ENCODE data around the gene OSBPL3.

The OSBPL3 gene

DNA sequence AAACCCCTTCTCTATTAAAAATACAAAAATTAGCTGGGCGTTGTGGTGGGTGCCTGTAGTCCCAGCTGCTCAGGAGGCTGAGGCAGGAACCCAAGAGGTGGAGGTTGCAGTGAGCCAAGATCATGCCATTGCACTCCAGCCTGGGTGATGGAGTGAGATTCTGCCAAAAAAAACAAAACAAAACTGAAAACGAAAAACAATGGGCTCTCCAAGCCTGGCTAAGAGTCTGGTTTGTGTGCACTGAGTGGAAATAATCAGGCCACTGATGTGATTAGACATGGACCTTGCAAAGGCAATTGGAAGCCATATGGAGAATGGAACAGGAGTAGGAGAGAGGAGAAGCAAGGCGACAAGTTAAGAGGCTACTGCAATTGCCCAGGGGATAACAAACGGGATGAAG, 162.6 kb downstream of the OSBPL3 start:
- 87 to 94% methylated on average over 4 of the region's 4 CpGs for WGBS, 2 experiments

DNA sequence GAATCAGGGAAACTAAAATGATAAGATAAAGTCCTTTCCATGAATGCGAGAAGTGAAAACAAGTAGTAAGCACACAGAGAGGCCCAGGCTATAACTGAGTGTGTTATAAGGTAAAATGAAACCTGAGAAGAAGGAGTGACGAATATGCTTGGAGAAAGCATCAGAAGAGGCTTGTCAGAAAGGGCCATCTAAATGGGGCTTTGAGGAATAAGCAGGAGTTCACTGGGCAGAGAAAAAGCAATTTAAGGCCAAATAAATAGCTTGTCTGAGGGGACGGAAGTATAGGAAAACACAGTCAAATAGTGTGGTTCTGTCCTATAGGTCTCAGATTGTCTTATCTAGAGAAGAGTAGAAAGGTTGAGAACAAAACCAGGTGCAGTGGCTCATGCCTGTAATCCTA, 163.1 kb downstream of the OSBPL3 start:
- 91 to 94% methylated on average over 3 of the region's 3 CpGs for WGBS, 2 experiments
- no peak overlapping the region for H3K27ac ChIP-seq (ENCODE audit: insufficient read depth, low read depth, low read length, poor library complexity, severe bottlenecking)
- H3K27me3 ChIP-seq (ENCODE audit: control insufficient read depth, insufficient read depth, low read length, poor library complexity, severe bottlenecking): no peaks in the 10 kb centered on the region
- no peaks in the 10 kb centered on the region for H3K4me1 ChIP-seq (ENCODE audit: control insufficient read depth, insufficient read depth, low read length)
- no peaks in the 10 kb centered on the region for H3K9me3 ChIP-seq (ENCODE audit: control insufficient read depth, low read length)
- no peak overlapping the region for H3K4me3 ChIP-seq (ENCODE audit: insufficient read depth, low read depth, low read length)
- H3K36me3 ChIP-seq (ENCODE audit: control insufficient read depth, insufficient read depth, low read length): no peaks in the 10 kb centered on the region

More for the DNA sequence above, 162.6 kb downstream of the OSBPL3 start:
- H3K4me1 ChIP-seq (ENCODE audit: control insufficient read depth, insufficient read depth, low read length): no peaks in the 10 kb centered on the region
- H3K27me3 ChIP-seq (ENCODE audit: control insufficient read depth, insufficient read depth, low read length, poor library complexity, severe bottlenecking): no peaks in the 10 kb centered on the region
- H3K36me3 ChIP-seq (ENCODE audit: control insufficient read depth, insufficient read depth, low read length): no peaks in the 10 kb centered on the region
- H3K4me3 ChIP-seq (ENCODE audit: insufficient read depth, low read depth, low read length): no peak overlapping the region
- no peaks in the 10 kb centered on the region for H3K9me3 ChIP-seq (ENCODE audit: control insufficient read depth, low read length)
- H3K27ac ChIP-seq (ENCODE audit: insufficient read depth, low read depth, low read length, poor library complexity, severe bottlenecking): no peak overlapping the region

DNA sequence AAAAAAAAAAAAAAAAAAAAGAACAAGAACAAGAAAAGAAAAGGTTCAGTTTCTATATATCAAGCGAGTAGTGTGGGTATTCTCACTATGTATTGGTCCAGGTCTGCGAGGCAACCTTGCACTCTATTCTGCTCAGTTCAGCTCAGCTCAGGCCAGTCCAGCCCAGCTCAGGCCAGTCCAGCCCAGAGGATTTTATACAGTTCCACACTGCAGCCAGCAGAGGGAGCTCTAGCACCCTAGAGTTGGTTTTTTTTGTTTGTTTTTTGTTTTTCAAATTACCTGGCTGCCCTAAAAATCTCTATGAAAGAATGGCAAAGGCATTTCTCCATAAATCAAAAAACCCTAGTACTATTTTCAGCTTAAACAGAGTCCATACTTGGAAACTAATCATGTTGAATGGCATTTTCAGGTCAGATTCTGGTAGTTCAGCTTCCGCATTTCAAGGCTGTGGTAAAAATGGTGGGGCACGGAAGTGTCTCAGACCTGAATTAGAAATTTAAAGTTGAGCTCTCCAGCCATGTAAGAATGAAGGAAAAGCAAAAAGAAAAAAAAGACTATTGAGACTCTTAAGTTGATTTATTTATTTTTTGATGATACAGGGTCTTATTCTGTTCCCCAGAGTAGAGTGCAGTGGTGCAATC, 167.6 kb downstream of the OSBPL3 start:
- WGBS, 2 experiments: 69 to 77% methylated on average over 4 of the region's 4 CpGs
- no peaks in the 10 kb centered on the region for H3K27me3 ChIP-seq (ENCODE audit: control insufficient read depth, insufficient read depth, low read length, poor library complexity, severe bottlenecking)
- H3K9me3 ChIP-seq (ENCODE audit: control insufficient read depth, low read length): no peaks in the 10 kb centered on the region
- no peak overlapping the region for H3K27ac ChIP-seq (ENCODE audit: insufficient read depth, low read depth, low read length, poor library complexity, severe bottlenecking)
- H3K4me3 ChIP-seq (ENCODE audit: insufficient read depth, low read depth, low read length): no peak overlapping the region
- H3K36me3 ChIP-seq (ENCODE audit: control insufficient read depth, insufficient read depth, low read length): no peaks in the 10 kb centered on the region
- no peaks in the 10 kb centered on the region for H3K4me1 ChIP-seq (ENCODE audit: control insufficient read depth, insufficient read depth, low read length)

DNA sequence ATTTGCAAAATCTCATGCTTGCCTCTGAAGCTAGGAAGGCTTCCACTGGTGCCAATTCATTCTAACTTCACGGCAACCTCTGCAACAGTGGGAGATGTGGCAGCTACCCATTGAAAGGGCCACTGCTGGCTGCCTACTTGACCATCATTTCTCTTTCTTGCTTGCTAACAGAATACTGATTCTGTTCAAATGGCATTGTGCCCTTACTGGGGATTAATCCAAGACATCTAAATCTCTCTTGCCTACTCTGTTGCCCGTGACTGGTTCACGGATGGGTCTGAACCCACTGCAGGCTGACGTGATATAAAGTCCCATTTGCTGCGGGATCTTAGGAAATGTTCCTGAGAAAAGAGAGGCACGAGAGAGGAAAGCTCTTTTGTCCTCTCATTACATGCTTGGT, 171.5 kb downstream of the OSBPL3 start:
- no peaks in the 10 kb centered on the region for H3K9me3 ChIP-seq (ENCODE audit: control insufficient read depth, low read length)
- 86 to 91% methylated on average over 6 of the region's 6 CpGs for WGBS, 2 experiments
- H3K4me1 ChIP-seq (ENCODE audit: control insufficient read depth, insufficient read depth, low read length): no peaks in the 10 kb centered on the region
- H3K27me3 ChIP-seq (ENCODE audit: control insufficient read depth, insufficient read depth, low read length, poor library complexity, severe bottlenecking): no peaks in the 10 kb centered on the region
- H3K36me3 ChIP-seq (ENCODE audit: control insufficient read depth, insufficient read depth, low read length): no peaks in the 10 kb centered on the region
- H3K27ac ChIP-seq (ENCODE audit: insufficient read depth, low read depth, low read length, poor library complexity, severe bottlenecking): no peak overlapping the region
- H3K4me3 ChIP-seq (ENCODE audit: insufficient read depth, low read depth, low read length): no peak overlapping the region

DNA sequence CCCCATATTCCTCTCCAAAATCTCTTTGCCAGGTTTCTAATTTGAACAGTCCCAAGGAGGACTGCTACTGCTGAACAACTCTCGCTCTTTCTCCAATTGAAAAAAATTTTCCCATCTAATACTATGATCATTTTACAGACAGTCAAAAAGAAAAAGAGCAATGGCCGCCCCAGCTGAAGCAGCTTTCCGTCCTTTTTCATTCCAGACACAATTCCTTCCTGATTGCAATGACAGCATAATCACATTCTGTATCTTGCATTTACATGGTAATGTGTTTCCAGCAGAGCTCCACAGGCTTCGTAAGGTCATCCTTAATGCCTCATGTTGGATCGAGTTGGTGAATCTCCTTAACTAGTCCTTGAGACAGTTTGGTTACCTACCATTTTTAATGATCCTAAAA, 177.7 kb downstream of the OSBPL3 start:
- Histone ChIP-seq H3K9me3 (ENCODE audit: control insufficient read depth, low read length) (no peaks in the 10 kb centered on the region), H3K4me3 (ENCODE audit: insufficient read depth, low read depth, low read length) (no peak overlapping the region), H3K36me3 (ENCODE audit: control insufficient read depth, insufficient read depth, low read length) (no peaks in the 10 kb centered on the region), H3K4me1 (ENCODE audit: control insufficient read depth, insufficient read depth, low read length) (no peaks in the 10 kb centered on the region), H3K27me3 (ENCODE audit: control insufficient read depth, insufficient read depth, low read length, poor library complexity, severe bottlenecking) (no peaks in the 10 kb centered on the region), H3K27ac (ENCODE audit: insufficient read depth, low read depth, low read length, poor library complexity, severe bottlenecking) (no peak overlapping the region)
- 68 to 71% methylated on average over 5 of the region's 5 CpGs for WGBS, 2 experiments

DNA sequence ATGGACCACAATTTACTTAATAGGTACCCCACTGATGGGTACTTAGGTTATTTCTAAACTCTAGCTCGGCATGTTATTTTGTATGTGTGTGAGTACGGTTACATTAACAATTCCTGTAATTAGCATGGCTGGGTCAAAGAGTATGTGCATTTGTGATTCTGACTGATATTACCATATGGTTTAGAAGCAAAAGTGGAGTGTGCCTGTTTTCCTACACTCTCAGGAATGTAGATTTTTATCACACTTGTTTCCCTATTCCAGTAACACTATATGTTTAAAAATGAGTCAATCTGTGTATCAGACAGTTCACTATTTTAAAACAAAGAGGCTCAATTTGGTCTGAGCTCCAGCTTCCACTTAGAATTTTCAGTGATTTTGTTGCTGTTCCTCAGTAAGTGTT, 178.1 kb downstream of the OSBPL3 start:
- Histone ChIP-seq H3K36me3 (ENCODE audit: control insufficient read depth, insufficient read depth, low read length) (no peaks in the 10 kb centered on the region), H3K27me3 (ENCODE audit: control insufficient read depth, insufficient read depth, low read length, poor library complexity, severe bottlenecking) (no peaks in the 10 kb centered on the region), H3K27ac (ENCODE audit: insufficient read depth, low read depth, low read length, poor library complexity, severe bottlenecking) (no peak overlapping the region), H3K9me3 (ENCODE audit: control insufficient read depth, low read length) (no peaks in the 10 kb centered on the region), H3K4me1 (ENCODE audit: control insufficient read depth, insufficient read depth, low read length) (no peaks in the 10 kb centered on the region), H3K4me3 (ENCODE audit: insufficient read depth, low read depth, low read length) (no peak overlapping the region)
- 92% methylated on average over 2 of the region's 2 CpGs for WGBS, 2 experiments

DNA sequence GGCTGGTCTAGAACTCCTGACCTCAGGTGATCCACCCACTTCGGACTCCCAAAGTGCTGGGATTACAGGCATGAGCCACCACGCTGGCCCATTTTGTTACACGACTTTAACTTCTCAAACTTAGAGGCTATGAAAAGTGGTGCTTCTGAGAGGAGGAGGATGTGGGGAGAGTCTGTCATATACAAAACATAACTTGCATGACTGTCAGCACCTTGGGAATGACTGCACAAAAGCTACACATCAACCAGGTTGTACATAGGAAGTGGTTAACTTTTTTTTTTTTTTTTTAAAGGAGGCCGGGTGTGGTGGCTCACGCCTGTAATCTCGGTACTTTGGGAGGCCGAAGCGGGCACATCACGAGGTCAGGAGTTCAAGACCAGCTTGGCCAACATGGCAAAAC, 179.3 kb downstream of the OSBPL3 start:
- Histone ChIP-seq H3K36me3 (ENCODE audit: control insufficient read depth, insufficient read depth, low read length) (no peaks in the 10 kb centered on the region), H3K9me3 (ENCODE audit: control insufficient read depth, low read length) (no peaks in the 10 kb centered on the region), H3K4me3 (ENCODE audit: insufficient read depth, low read depth, low read length) (no peak overlapping the region), H3K27me3 (ENCODE audit: control insufficient read depth, insufficient read depth, low read length, poor library complexity, severe bottlenecking) (no peaks in the 10 kb centered on the region), H3K4me1 (ENCODE audit: control insufficient read depth, insufficient read depth, low read length) (no peaks in the 10 kb centered on the region), H3K27ac (ENCODE audit: insufficient read depth, low read depth, low read length, poor library complexity, severe bottlenecking) (no peak overlapping the region)
- 89 to 92% methylated on average over 9 of the region's 9 CpGs for WGBS, 2 experiments

DNA sequence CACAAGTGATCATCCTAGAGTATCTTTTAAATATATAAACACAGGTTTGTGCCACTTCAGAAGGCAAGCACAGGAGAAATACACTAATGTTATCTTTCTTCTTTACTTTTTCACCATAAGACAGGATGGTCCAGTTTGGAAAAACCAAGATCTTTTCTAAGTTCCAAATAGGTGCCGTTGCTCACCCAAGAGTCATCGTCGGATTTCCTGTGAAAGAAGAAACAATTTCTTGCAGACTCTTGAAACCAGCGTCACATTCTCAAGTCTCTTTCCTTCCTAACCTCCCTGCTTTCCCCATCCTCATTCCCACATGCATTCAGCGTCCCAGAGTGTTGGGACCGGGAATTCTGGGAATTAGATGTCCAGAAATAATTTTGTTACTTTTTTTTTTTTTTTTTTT, 179.9 kb downstream of the OSBPL3 start:
- no peaks in the 10 kb centered on the region for H3K36me3 ChIP-seq (ENCODE audit: control insufficient read depth, insufficient read depth, low read length)
- no peaks in the 10 kb centered on the region for H3K9me3 ChIP-seq (ENCODE audit: control insufficient read depth, low read length)
- no peak overlapping the region for H3K4me3 ChIP-seq (ENCODE audit: insufficient read depth, low read depth, low read length)
- no peak overlapping the region for H3K27ac ChIP-seq (ENCODE audit: insufficient read depth, low read depth, low read length, poor library complexity, severe bottlenecking)
- H3K27me3 ChIP-seq (ENCODE audit: control insufficient read depth, insufficient read depth, low read length, poor library complexity, severe bottlenecking): no peaks in the 10 kb centered on the region
- H3K4me1 ChIP-seq (ENCODE audit: control insufficient read depth, insufficient read depth, low read length): no peaks in the 10 kb centered on the region
- WGBS, 2 experiments: 95 to 96% methylated on average over 5 of the region's 6 CpGs

DNA sequence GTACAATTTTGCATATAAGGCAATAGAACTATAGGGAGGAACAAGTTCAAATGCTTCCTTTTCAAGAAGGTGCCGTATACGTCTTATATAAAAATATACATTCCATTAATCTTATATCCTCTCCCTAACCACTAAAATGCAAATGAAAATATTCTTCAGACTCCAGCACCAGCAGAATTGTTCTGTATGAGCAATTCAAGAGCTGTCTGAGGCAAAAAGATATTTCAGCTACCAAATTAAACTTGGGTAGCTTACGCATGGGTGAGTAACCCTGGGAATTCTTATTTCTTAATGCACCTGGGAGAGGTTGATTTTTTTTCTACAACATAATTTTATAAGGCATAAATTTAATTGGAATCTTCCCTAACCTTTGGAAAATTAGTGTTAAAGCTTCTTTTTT, 180.5 kb downstream of the OSBPL3 start:
- no peaks in the 10 kb centered on the region for H3K27me3 ChIP-seq (ENCODE audit: control insufficient read depth, insufficient read depth, low read length, poor library complexity, severe bottlenecking)
- no peak overlapping the region for H3K27ac ChIP-seq (ENCODE audit: insufficient read depth, low read depth, low read length, poor library complexity, severe bottlenecking)
- no peaks in the 10 kb centered on the region for H3K4me1 ChIP-seq (ENCODE audit: control insufficient read depth, insufficient read depth, low read length)
- WGBS, 2 experiments: 93 to 96% methylated on average over 2 to 3 of the region's 3 CpGs
- no peaks in the 10 kb centered on the region for H3K9me3 ChIP-seq (ENCODE audit: control insufficient read depth, low read length)
- no peak overlapping the region for H3K4me3 ChIP-seq (ENCODE audit: insufficient read depth, low read depth, low read length)
- no peaks in the 10 kb centered on the region for H3K36me3 ChIP-seq (ENCODE audit: control insufficient read depth, insufficient read depth, low read length)

DNA sequence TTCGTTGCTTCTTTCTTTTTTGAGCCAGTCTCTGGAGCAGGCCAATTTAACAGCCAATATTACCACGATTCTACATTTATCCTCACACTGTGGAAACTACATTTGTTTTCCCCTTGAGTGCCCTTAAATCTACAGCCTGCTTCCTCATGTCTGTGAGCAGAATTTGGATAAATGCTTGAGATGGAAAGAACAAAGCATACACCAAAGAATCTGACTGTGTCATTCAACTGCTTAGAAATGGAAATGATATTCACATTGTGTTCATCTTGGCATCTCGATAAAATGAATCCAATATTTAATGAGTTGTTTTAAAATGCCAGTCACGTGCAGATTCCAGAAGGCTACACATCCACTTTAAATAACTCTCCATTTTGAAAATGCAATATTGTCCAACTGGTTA, 181.7 kb downstream of the OSBPL3 start:
- Histone ChIP-seq H3K4me3 (ENCODE audit: insufficient read depth, low read depth, low read length) (no peak overlapping the region), H3K27me3 (ENCODE audit: control insufficient read depth, insufficient read depth, low read length, poor library complexity, severe bottlenecking) (no peaks in the 10 kb centered on the region), H3K36me3 (ENCODE audit: control insufficient read depth, insufficient read depth, low read length) (no peaks in the 10 kb centered on the region), H3K4me1 (ENCODE audit: control insufficient read depth, insufficient read depth, low read length) (no peaks in the 10 kb centered on the region), H3K27ac (ENCODE audit: insufficient read depth, low read depth, low read length, poor library complexity, severe bottlenecking) (no peak overlapping the region), H3K9me3 (ENCODE audit: control insufficient read depth, low read length) (no peaks in the 10 kb centered on the region)
- 95 to 97% methylated on average over 3 to 4 of the region's 4 CpGs for WGBS, 2 experiments

DNA sequence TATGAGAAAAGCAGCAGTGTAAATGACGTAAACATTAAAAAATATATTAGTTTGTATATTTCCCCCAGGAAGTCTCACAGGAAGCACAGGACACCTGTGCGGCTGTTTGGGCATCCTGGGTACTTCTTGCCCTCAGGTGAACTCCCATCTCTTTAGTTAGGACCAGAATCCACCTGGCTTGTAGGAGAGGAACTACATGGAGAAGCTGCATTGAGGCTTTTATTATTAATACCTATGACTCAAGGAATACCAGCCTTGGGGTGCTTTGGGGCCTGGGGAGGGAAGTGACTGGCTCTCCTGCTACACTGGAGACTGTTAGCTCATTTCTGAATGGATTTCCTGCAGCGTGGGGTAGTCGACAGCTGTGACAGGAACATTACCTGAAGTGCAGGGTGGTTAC, 182.7 kb downstream of the OSBPL3 start:
- Histone ChIP-seq H3K36me3 (ENCODE audit: control insufficient read depth, insufficient read depth, low read length) (no peaks in the 10 kb centered on the region), H3K27ac (ENCODE audit: insufficient read depth, low read depth, low read length, poor library complexity, severe bottlenecking) (no peak overlapping the region), H3K27me3 (ENCODE audit: control insufficient read depth, insufficient read depth, low read length, poor library complexity, severe bottlenecking) (no peaks in the 10 kb centered on the region), H3K9me3 (ENCODE audit: control insufficient read depth, low read length) (no peaks in the 10 kb centered on the region), H3K4me1 (ENCODE audit: control insufficient read depth, insufficient read depth, low read length) (no peaks in the 10 kb centered on the region), H3K4me3 (ENCODE audit: insufficient read depth, low read depth, low read length) (no peak overlapping the region)
- 93 to 94% methylated on average over 4 of the region's 4 CpGs for WGBS, 2 experiments

Measured in ectodermal cell (in vitro differentiated cells).